AG10803 (cell line): ENCODE results near the gene DNASE1.

ENCODE experiments used
- DNase-seq: peaks from one replicate; pipeline ENCODE4 v3.0.0; 2010; ENCODE audit warnings: low read depth
- H3K4me3 ChIP-seq: 2 replicates; pipeline ENCODE4 v1.5.1; 2011; ENCODE audit warnings: mild to moderate bottlenecking, low read length, control low read depth
- CTCF ChIP-seq: conservative IDR thresholded peaks from 2 replicates; pipeline ENCODE4 v1.5.1; 2011; ENCODE audit warnings: mild to moderate bottlenecking, low read length, control low read depth, inconsistent platforms

The DNASE1 gene

GRCh38 chr16:3610698-3611145 lies 43.8 kb upstream of the DNASE1 start:
- H3K4me3 ChIP-seq, result peak overlapping the region; percentile 82
- no peak for DNase-seq
- no peak for TF ChIP-seq CTCF

GRCh38 chr16:3611146-3611975 lies 43.1 kb upstream of the DNASE1 start, which contains the start of gene SLX4:
TSS of gene SLX4 (minus strand) at chr16:3611606. CDS start at chr16:3608964, 2,642 bp downstream.
- peak; percentile 85 for DNase-seq
- peak within 1 kb of the TSS; percentile 98 for H3K4me3 ChIP-seq
- no peak for TF ChIP-seq CTCF

GRCh38 chr16:3612510-3613466 lies 41.7 kb upstream of the DNASE1 start:
- DNase-seq, result no peak
- peak overlapping the region; percentile 98 for H3K4me3 ChIP-seq
- no peak for TF ChIP-seq CTCF

GRCh38 chr16:3618769-3619141 lies 35.7 kb upstream of the DNASE1 start:
- TF ChIP-seq CTCF, result no peak
- no peak overlapping the region for H3K4me3 ChIP-seq
- DNase-seq, result no peak

GRCh38 chr16:3623642-3624041 lies 30.8 kb upstream of the DNASE1 start:
- H3K4me3 ChIP-seq, result no peak overlapping the region
- TF ChIP-seq CTCF, result no peak

GRCh38 chr16:3625331-3625730 lies 29.2 kb upstream of the DNASE1 start:
- DNase-seq, result no peak
- TF ChIP-seq CTCF, result no peak
- H3K4me3 ChIP-seq, result no peak overlapping the region

More at GRCh38 chr16:3623642-3624041, 30.8 kb upstream of the DNASE1 start:
- DNase-seq, result no peak
